Activated T-cell treated with anti-CD3 and anti-CD28 coated beads, Interleukin-2, amount 50 U/mL, for 24 hours (primary cell): ENCODE measurements around the gene BMP8B.
"Not testable (repeated sequence)": the region's sequence is repeated elsewhere in the genome, so short reads cannot be mapped to it uniquely, and the experiment has no call there.

ENCODE experiments used
- DNase-seq: peaks from one replicate; pipeline ENCODE4 v3.0.0-alpha.2; 2020
- H3K27ac Mint-ChIP-seq: 2 replicates; pipeline ENCODE4 v1.8.0; 2020; ENCODE audit warnings: mild to moderate bottlenecking, mixed read lengths
- H3K27me3 Mint-ChIP-seq: 2 replicates; pipeline ENCODE4 v1.8.0; 2020; ENCODE audit warnings: mixed read lengths
- H3K36me3 Mint-ChIP-seq: 2 replicates; pipeline ENCODE4 v1.8.0; 2020; ENCODE audit warnings: low read depth, mixed read lengths
- H3K4me1 Mint-ChIP-seq: 2 replicates; pipeline ENCODE4 v1.8.0; 2020; ENCODE audit warnings: low read depth, mixed read lengths
- H3K4me3 Mint-ChIP-seq: 2 replicates; pipeline ENCODE4 v1.8.0; 2020; ENCODE audit warnings: mild to moderate bottlenecking, moderate library complexity, mixed read lengths
- H3K9me3 Mint-ChIP-seq: 2 replicates; pipeline ENCODE4 v1.8.0; 2020; ENCODE audit warnings: mixed read lengths

BMP8B gene

DNA sequence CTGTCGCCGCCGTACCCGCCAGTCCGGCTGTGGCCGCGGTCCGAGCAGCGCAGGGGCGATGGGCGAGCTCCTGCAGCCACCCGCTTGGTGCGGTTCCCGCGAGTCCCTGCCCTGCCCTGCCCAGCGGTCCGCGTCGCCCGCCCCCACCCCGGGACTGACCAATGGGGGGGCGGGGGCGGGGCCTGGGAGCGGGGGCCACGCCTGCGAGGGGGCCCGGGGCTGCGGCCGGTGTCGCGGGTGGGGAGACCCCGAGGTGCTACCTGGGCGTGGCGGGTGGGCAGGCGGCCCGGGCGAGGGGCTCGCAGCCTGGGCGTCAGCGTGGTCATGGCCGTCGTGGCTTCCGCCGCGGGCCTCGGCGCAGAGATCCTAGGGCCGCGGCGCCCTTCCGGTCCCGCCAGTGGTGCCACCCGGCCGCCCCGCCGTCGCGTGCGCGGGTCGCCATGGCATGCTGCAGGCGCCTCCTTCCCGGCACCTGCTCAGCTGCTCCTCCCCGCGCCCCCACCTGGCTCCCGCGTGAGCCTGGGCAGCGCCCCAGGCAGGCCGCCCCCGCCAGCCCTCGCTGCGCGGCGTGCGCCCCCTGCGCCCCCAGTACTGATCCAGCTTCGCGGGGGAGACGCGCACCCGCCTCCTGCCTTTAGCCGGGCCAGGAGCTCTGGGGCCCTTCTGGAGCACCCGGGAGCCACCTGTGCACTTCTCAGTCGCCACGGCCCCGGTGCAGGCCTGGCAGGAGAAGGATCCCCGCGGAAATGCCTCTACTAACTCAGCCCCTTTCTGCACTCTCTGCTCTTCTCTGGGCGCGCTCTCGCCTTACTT is at the start of gene BMP8B:
Gene BMP8B (minus strand): TSS at position 108 of the 813 bp plus-strand sequence. CDS start 380 bp downstream, outside the sequence.
- Mint-ChIP-seq H3K4me1 (peaks cover 11% of the 10 kb centered on the region), H3K27me3 (peaks cover 32% of the 10 kb centered on the region), H3K4me3 (peak within 1 kb of the TSS; percentile 68), H3K36me3 (no peaks in the 10 kb centered on the region), H3K9me3 (no peaks in the 10 kb centered on the region), H3K27ac (peak within 1 kb of the TSS; percentile 57)
- DNase-seq: peak; percentile 74

DNA sequence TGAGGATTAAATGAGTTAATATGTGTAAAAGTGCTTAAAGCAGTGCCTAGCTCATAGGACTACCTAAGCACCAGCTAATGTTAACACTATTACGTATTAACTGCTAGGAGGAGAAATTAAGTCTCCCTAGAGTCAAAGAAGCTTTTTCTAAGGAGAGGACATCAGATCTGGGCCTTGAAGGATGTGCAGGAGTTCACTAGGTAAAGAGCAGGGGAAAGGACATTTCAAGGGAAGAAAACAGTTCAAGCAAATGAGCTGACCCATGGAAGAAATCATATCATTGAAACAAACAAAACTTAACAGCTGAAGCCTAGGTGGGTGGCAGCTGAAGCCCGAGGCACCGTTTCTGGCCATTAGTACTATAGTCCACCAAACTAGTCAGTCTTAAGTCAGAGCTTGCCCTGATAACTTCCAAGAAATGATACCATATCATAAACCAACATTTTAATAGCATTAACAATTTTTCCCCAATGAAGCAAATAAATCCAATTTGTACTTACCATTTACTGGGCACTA is 48.0 kb upstream of the BMP8B start:
- no peak overlapping the region for H3K4me3 Mint-ChIP-seq
- H3K9me3 Mint-ChIP-seq: no peaks in the 10 kb centered on the region
- peaks cover 59% of the 10 kb centered on the region for H3K36me3 Mint-ChIP-seq
- peaks cover 6% of the 10 kb centered on the region for H3K4me1 Mint-ChIP-seq
- H3K27ac Mint-ChIP-seq: no peak overlapping the region
- H3K27me3 Mint-ChIP-seq: no peaks in the 10 kb centered on the region
- DNase-seq: no peak

DNA sequence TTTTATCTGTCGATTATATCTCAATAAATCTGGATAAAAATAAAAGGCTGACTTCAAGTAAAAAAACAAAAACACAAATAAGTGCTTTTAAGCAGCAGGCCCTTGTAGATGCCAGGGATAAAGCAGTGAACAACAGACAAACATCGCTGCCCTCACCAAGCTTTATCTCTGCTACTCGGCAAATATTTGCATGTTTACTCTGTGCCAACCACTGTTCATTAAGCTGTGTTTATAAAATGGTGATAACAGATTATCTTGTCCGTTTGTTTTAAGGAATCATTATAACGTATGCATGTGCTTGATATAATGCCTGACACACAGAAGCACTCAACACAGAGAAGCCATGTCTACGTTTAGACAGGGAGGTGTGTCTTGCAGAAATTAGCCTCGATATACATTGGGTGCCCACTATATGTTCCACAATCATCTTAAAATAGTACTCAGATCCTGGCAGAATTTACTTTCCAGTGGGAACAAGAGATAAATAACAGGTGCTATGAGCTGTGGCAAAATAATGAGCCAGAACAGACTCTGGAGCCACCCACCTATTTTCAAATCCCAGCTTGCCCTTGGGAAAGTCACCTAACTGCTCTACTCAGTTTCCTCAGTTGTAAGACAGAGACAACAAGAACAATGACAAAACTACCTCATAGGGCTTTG is 47.4 kb upstream of the BMP8B start:
- H3K27me3 Mint-ChIP-seq: no peaks in the 10 kb centered on the region
- H3K4me3 Mint-ChIP-seq: no peak overlapping the region
- DNase-seq: no peak
- H3K9me3 Mint-ChIP-seq: no peaks in the 10 kb centered on the region
- peaks cover 53% of the 10 kb centered on the region for H3K36me3 Mint-ChIP-seq
- H3K27ac Mint-ChIP-seq: no peak overlapping the region
- peaks cover under 1% of the 10 kb centered on the region for H3K4me1 Mint-ChIP-seq

GRCh38 chr1:39835110-39835509 is 46.4 kb upstream of the BMP8B start:
- DNase-seq: no peak
- H3K27me3 Mint-ChIP-seq: no peaks in the 10 kb centered on the region
- no peaks in the 10 kb centered on the region for H3K9me3 Mint-ChIP-seq
- H3K27ac Mint-ChIP-seq: no peak overlapping the region
- no peaks in the 10 kb centered on the region for H3K4me1 Mint-ChIP-seq
- peaks cover 43% of the 10 kb centered on the region for H3K36me3 Mint-ChIP-seq
- H3K4me3 Mint-ChIP-seq: no peak overlapping the region

- Mint-ChIP-seq H3K9me3 (no peaks in the 10 kb centered on the region), H3K4me1 (no peaks in the 10 kb centered on the region), H3K27ac (no peak overlapping the region), H3K36me3 (peaks cover 30% of the 10 kb centered on the region), H3K27me3 (peaks cover 4% of the 10 kb centered on the region), H3K4me3 (no peak overlapping the region)
- DNase-seq: no peak
Measured at GRCh38 chr1:39833621-39834385, 45.1 kb upstream of the BMP8B start.

- no peak for DNase-seq
- H3K27me3 Mint-ChIP-seq: peaks cover 4% of the 10 kb centered on the region
- H3K4me1 Mint-ChIP-seq: no peaks in the 10 kb centered on the region
- no peaks in the 10 kb centered on the region for H3K9me3 Mint-ChIP-seq
- no peak overlapping the region for H3K4me3 Mint-ChIP-seq
- no peak overlapping the region for H3K27ac Mint-ChIP-seq
- peaks cover 25% of the 10 kb centered on the region for H3K36me3 Mint-ChIP-seq
Measured at GRCh38 chr1:39833121-39833520, 44.5 kb upstream of the BMP8B start.

DNA sequence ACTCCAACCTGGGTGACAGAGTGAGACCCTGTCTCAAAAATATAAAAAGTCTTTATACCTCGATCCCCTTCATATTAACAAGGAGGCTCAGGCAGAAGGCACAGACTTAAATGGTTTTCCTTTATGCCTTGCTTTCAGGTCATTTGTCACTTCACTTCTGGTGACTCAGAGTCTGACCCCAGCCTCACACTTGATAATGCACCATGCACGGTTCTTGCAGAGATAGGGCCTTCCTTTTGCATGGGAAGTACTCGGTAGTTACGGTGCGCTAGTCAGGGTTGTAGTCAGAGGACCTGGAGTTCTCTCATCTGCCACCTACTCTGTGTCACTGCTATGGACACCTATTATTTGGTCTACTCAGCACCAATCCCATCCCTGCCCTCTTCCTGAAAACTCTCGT is 43.6 kb upstream of the BMP8B start:
- Mint-ChIP-seq H3K4me3 (no peak overlapping the region), H3K4me1 (no peaks in the 10 kb centered on the region), H3K9me3 (no peaks in the 10 kb centered on the region), H3K36me3 (peaks cover 17% of the 10 kb centered on the region), H3K27me3 (peaks cover 4% of the 10 kb centered on the region), H3K27ac (no peak overlapping the region)
- no peak for DNase-seq

GRCh38 chr1:39829791-39830533 is 41.3 kb upstream of the BMP8B start:
- H3K4me3 Mint-ChIP-seq: no peak overlapping the region

GRCh38 chr1:39828734-39829133 is 40.1 kb upstream of the BMP8B start:
- no peaks in the 10 kb centered on the region for H3K36me3 Mint-ChIP-seq
- no peak for DNase-seq
- no peak overlapping the region for H3K4me3 Mint-ChIP-seq
- H3K9me3 Mint-ChIP-seq: no peaks in the 10 kb centered on the region
- no peak overlapping the region for H3K27ac Mint-ChIP-seq
- H3K4me1 Mint-ChIP-seq: no peaks in the 10 kb centered on the region
- peaks cover 4% of the 10 kb centered on the region for H3K27me3 Mint-ChIP-seq

More at GRCh38 chr1:39829791-39830533, 41.3 kb upstream of the BMP8B start:
- no peaks in the 10 kb centered on the region for H3K4me1 Mint-ChIP-seq
- no peak overlapping the region for H3K27ac Mint-ChIP-seq
- DNase-seq: no peak
- H3K27me3 Mint-ChIP-seq: peaks cover 4% of the 10 kb centered on the region
- no peaks in the 10 kb centered on the region for H3K9me3 Mint-ChIP-seq
- H3K36me3 Mint-ChIP-seq: peaks cover 2% of the 10 kb centered on the region

DNA sequence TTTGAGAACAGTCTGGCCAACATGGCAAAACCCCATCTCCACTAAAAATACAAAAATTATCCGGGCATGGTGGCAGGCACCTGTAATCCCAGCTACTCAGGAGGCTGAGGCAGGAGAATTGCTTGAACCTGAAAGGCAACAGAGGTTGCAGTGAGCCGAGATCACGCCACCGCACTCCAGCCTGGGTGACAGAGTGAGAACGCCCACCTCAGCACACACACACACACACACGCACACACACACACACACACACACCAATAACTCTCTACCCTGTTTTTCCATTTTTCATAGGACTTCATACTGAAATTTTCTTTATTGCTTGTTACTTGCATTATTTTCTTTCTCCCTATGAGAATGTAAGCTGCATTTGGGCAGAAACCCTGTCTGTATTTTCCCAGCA is 39.6 kb upstream of the BMP8B start:
- not testable (repeated sequence) for DNase-seq, H3K4me3 Mint-ChIP-seq, H3K27ac Mint-ChIP-seq, H3K36me3 Mint-ChIP-seq, H3K9me3 Mint-ChIP-seq, H3K27me3 Mint-ChIP-seq, H3K4me1 Mint-ChIP-seq

- no peak overlapping the region for H3K27ac Mint-ChIP-seq
- H3K9me3 Mint-ChIP-seq: no peaks in the 10 kb centered on the region
- no peak overlapping the region for H3K4me3 Mint-ChIP-seq
- no peaks in the 10 kb centered on the region for H3K4me1 Mint-ChIP-seq
- DNase-seq: no peak
- peaks cover 4% of the 10 kb centered on the region for H3K27me3 Mint-ChIP-seq
- no peaks in the 10 kb centered on the region for H3K36me3 Mint-ChIP-seq
Measured at GRCh38 chr1:39827201-39827600, 38.5 kb upstream of the BMP8B start.

DNA sequence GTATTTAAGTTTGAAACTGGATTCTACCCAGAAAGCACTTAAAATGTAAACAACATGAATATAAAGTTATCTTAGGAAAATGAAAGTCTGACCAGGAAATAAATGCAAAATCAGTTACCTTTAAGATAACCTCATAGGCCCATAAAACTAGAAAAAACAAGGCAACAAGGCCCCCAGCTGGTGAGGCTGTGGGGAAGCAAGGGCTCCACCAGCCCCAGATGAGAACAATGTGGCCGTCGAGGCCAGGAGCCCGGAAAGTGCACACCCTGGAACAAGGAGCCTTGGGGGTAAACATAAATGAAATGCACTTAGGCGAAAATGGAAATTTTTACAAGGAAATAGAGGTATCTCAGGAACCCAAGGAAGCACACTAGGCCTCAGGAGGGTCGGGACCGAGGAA is 37.9 kb upstream of the BMP8B start:
- no peak for DNase-seq
- Mint-ChIP-seq H3K9me3 (no peaks in the 10 kb centered on the region), H3K4me3 (no peak overlapping the region), H3K4me1 (no peaks in the 10 kb centered on the region), H3K27me3 (peaks cover 4% of the 10 kb centered on the region), H3K27ac (no peak overlapping the region), H3K36me3 (no peaks in the 10 kb centered on the region)

- no peak overlapping the region for H3K27ac Mint-ChIP-seq
- H3K4me3 Mint-ChIP-seq: no peak overlapping the region
- no peak for DNase-seq
- H3K27me3 Mint-ChIP-seq: peaks cover 4% of the 10 kb centered on the region
- H3K9me3 Mint-ChIP-seq: no peaks in the 10 kb centered on the region
- H3K4me1 Mint-ChIP-seq: no peaks in the 10 kb centered on the region
- H3K36me3 Mint-ChIP-seq: no peaks in the 10 kb centered on the region
Measured at GRCh38 chr1:39825432-39825941, 36.8 kb upstream of the BMP8B start.

- not testable (repeated sequence) for H3K27me3 Mint-ChIP-seq, H3K4me1 Mint-ChIP-seq, H3K9me3 Mint-ChIP-seq, DNase-seq, H3K36me3 Mint-ChIP-seq, H3K27ac Mint-ChIP-seq, H3K4me3 Mint-ChIP-seq
Measured at GRCh38 chr1:39823450-39823849, 34.8 kb upstream of the BMP8B start.
